ENCODE measurements around the gene LSP1.

Gene LSP1

GRCh38 chr11:1892116-1892515 is 39.2 kb downstream of the LSP1 start:
- DNase-seq: no peak

GRCh38 chr11:1892558-1892957 is 39.7 kb downstream of the LSP1 start:
- no peak for DNase-seq

- no peak for DNase-seq
These were observed 40.9 kb downstream of the LSP1 start for GRCh38 chr11:1893581-1894359.

- DNase-seq: no peak
These were observed 41.9 kb downstream of the LSP1 start for GRCh38 chr11:1894759-1895158.

- DNase-seq: no peak
These were observed 43.6 kb downstream of the LSP1 start for GRCh38 chr11:1896468-1896867.

DNA sequence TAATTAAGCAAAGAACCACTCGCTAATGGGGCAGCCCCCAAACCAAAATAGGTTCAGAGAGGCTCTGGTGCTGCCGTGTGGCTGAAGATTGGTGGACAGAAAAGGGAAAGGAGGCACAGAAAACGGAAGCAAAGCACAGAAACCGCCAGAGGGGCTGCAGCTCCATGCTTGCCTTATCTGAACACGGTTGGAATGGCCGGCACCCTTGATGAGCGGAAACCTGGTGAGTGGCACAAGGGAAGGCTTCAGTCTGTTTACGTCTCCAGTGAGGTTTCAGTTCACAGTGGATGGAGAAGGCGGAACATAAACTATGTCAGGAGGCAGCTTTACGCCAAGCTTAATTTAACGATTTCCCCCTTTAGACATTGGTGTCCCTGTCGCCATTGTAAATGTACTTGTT is 44.0 kb downstream of the LSP1 start:
- no peak for DNase-seq

DNA sequence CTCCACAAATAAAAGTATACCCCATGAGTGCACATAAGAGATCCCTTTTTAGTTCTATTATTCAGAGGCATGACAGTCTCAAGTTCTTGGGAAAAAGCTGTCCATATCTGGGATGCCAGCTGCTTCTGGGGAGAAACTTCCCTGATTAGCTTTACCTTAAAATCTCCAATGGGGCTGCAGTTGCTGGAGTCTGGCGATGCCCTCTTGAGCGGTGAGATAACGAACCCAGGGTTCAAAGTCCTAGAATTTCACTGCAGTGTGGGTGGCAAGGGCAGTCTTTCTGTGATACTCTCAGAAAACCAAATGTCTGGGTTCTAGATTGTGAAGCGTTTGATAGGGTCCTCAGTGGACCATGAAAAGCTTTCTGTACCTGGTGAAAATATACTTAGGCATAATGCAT is 46.2 kb downstream of the LSP1 start:
- DNase-seq: no peak

- no peak for DNase-seq
These were observed 46.8 kb downstream of the LSP1 start for GRCh38 chr11:1899686-1900085.

DNA sequence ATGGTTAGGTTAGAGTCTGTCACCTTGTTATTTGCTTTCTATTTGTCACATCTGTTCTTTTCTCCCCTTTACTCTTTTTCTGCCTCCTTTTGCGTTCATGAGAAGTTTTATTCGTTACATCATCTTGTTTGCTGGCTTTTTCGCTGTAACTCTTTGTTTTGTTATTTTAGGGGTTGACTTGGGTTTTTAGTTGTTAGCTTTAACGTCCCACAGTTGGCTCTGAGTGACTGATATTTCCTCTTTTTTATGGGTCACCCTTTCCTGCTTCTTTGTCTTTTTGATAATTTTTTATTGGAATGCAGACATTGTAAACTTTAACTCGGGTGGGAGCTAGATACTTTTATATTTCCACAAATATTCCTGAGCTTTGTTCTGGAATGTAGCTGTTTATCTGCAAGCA is 53.3 kb downstream of the LSP1 start:
- no peak for DNase-seq

DNA sequence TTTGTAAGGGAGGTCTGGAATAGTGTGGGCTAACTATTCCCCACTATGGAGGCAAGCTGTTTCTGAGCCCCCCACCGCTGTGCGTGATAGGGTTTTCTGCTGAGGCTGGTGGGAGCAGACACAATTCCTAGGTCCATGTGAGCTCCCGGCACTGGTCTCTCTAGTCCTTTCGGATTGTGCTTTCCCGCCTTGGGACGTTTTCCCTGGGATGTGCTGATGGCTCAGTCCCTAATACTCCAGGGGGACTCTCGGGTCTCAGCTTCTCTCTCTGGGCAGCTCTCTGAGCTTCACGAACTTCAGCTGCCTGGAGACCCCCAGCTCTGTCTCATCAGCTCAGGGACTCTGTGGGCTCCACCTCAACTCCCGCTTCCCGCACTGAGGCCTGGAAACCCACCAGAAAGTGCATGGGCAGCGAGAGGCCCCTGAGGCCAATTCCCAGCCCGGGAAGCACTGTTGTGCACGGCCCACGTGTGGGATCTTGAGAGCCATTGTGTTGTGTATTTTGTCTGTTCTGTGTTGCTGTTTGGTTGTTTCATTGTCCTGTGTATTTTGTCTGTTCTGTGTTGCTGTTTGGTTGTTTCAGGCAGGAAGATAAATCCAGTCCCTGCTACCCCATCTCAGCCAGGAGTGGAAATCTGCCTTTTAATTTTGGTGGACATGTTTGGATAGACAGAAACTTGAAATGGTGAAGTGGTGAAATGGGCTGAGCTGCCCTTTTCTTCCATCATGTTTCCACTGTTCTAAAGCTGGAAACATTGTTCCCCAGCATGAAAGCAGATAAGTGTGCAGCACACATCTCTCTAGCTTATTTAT is 53.9 kb downstream of the LSP1 start:
- no peak for DNase-seq

DNA sequence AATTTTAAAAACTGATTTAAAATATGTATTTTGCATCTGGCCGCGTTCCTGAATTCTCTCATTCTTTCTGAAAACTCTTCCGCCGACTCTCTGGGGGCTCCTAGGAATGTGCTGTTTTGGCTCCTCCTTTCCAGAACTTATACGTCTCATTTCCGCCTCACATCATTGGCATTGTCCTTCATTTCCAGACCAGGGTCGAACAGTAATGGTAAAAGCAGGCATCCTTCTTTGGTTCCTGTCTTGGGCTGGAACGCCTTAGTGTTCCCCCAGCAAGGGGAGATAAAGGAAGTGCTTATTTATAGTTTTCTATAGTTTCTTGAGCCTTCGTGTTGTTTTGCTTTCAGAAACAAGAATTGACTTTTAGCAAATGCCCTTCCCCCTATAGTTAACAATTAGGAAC is 55.7 kb downstream of the LSP1 start:
- DNase-seq: no peak

DNA sequence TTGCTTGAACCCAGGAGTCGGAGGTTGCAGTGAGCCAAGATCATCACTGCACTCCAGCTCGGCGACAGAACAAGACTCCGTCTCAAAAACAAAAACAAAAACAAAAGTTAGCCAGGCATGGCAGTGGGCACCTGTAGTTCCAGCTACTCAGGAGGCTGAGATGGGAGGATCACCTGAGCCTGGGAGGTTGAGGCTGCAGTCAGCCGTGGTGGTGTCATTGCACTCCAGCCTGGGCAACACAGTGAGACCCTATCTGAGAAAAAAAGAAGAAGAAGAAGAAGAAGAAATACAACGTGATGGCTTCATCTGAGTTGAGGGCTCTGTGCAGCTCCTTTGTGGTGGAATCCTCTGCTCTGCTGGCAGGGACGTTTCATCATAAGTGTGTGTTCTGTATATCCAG is 56.6 kb downstream of the LSP1 start:
- no peak for DNase-seq

DNA sequence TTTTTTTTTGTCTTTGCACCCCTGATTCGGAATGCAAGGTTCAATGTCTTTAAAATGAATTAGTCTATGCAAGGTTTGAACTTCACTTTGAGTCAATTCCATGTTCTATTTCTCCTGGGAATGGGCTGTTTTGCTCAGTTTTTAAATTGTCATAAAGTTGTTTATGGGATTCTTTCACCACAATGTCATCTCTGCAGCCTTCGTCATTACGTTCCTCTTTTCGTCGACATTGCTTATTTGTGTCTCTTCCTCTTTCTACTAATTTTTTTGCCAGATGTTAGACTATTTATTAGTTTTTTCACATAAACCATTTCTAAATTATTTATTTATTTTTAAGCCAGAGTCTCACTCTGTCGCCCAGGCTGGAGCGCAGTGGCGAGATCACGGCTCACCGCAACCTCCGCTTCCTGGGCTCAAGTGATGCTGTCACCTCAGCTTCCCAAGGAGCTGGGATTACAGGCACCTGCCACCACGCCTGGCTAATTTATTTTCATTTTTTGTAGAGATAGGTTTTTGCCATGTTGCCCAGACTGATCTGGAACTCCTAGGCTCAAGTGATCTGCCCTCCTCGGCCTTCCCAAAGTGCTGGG is 59.5 kb downstream of the LSP1 start:
- no peak for DNase-seq

DNA sequence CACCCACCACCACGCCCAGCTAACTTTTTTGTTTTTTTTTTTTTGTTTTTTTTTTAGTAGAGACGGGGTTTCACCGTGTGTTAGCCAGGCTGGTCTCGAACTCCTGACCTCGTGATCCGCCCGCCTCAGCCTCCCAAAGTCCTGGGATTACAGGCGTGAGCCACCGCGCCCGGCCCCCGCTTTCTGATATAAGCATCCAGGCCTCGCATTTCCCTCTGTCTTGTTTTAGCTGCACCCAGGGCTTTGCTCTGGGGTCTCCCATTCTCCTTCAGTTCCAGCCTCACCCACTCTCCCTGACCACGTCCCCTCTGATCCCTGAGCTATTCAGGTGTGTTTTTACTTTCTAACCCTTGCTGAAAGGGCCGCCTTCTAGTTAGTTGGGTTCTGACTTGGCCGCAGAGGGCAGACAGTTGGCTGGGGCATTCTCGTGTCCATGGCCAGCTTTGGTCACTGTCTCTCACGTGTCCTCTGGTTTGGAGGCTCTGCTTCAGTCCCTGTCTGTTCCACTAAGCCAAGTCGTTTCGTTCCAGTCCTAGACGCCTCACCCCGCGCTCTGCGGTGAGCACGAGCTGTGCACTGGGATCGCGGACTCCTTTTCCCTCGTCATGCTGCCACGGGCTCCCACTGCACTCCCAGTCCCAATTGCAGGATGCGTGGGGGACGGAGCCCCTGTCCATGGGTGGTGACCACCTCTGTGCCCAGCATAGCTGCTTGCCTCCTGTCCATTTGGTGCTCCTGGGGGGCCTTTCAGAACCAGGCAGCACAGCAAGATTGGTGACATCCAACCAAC is 60.6 kb downstream of the LSP1 start:
- DNase-seq: no peak

- no peak for DNase-seq
These were observed 62.9 kb downstream of the LSP1 start for GRCh38 chr11:1915795-1916131.

DNA sequence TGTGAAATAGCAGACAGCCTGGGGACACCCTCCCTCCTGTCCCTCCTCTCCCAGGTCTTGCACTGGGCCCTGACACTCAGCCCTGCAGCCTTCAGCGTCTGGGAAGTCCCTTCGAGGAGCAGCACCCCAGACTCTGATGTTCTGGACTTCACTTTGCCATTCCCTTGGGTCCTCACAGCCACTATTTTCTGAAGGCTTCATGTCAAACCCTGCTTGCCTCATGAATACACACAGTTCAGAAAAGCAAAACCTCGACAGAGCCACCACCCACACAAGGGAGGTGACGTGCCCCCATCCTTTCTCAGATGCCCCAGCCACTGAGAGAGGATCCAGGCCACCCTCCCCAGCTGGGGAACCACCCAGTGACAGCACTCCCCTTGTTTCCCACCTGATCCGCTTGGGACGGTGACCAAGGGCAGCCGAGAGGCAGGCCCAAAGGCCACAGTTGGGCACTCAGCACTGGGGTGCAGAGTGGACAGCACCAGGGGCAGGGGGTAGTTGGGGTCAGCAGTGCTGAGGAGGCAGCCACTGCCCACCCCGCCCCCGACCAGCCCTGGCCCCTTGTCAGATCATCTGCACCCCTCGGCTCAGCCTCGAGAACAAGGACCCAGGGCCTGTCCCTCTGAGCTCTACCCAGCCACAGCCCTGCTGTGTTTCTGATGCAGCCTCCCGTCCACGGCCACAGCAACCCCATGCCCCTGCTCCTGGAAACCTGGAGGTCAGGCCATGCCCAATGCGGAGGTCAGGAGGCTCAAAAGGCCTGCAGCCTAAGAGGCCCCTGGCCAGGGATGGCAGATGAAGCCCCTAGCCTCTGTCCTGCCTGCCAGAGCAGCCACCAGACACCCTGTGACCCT is 63.5 kb downstream of the LSP1 start:
- no peak for DNase-seq

DNA sequence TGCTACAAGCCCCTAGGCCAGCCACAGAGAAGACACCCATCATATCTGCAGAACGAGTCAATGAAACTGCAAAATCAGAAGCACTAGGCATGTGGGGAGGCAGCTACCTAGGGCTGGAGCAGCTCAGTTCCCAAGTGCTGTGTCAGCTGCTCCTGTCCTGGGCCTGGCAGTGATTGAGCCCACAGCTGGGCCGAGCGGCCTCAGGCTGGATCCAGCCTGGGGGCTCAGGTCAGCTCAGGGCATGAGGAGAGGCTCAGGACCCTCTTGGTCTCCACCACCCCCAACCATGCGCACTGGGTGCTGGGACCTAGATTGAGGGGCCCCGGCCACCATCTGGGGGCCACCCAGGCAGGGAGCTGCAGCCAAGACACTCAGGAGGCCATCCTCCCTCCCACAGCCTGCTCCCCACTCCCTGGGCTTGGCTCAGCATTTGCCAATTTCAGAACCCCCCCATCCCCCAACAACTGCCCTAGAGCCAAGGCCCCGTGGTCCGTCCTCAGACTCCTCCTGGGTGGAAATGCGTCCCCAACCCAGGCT is 64.2 kb downstream of the LSP1 start:
- no peak for DNase-seq

GRCh38 chr11:1917523-1918435 is 64.9 kb downstream of the LSP1 start:
- no peak for DNase-seq

DNA sequence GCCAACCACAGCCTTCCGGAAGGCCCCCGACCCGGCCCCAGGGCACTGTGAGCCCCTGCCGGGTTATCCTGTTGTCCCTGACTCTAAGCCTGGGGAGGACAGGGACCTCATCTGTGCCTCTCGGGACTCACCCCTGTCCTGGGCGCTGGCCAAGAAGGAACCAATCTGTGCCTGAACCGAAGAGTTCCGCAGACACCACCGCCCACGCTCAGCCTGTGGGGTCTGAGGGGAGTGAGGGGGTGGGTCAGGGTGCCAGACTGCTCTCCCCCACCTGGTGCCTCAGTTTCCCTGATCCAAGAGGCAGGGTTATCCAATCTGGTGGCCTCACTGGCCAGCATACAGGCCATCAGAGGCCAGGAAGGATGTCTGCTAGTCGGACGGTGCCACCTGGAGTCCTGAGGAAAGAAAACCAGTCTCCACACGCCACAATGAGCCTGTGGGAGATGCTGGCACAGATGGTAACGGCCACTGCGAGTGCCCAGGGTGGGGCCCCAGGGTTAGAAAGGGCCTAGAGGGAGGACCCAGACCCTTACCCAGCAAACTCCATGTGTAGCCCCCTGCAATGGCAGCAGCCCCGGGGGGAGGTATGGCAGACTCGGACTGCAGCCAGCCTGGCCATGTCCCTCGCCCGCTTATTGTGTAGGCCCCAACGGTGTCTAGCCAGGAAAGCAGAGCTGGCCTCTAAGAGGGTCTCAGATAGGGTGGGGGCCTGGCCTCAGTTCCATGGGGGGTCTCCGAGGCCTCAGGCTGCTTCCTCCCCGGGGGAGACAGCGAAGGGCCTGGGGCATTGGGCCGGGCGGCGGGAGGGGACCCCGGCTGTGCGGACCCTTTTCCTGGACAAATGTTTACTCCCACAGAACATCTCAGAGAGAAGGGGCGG is 65.8 kb downstream of the LSP1 start:
- no peak for DNase-seq

All from hippocampal formation (tissue), 2 donors.